Suppressor macrophage treated with lipopolysaccharide for 4 hours (primary cell): ENCODE measurements around the gene IL2RA.
A peak's percentile ranks its signal among the peaks of the same experiment; 100 is the strongest.
"Not testable (repeated sequence)": the region's sequence is repeated elsewhere in the genome, so short reads cannot be mapped to it uniquely, and the experiment has no call there.

ENCODE experiments used
- DNase-seq: peaks from one replicate; pipeline ENCODE4 v3.0.0-alpha.2; 2020

Gene IL2RA

DNA sequence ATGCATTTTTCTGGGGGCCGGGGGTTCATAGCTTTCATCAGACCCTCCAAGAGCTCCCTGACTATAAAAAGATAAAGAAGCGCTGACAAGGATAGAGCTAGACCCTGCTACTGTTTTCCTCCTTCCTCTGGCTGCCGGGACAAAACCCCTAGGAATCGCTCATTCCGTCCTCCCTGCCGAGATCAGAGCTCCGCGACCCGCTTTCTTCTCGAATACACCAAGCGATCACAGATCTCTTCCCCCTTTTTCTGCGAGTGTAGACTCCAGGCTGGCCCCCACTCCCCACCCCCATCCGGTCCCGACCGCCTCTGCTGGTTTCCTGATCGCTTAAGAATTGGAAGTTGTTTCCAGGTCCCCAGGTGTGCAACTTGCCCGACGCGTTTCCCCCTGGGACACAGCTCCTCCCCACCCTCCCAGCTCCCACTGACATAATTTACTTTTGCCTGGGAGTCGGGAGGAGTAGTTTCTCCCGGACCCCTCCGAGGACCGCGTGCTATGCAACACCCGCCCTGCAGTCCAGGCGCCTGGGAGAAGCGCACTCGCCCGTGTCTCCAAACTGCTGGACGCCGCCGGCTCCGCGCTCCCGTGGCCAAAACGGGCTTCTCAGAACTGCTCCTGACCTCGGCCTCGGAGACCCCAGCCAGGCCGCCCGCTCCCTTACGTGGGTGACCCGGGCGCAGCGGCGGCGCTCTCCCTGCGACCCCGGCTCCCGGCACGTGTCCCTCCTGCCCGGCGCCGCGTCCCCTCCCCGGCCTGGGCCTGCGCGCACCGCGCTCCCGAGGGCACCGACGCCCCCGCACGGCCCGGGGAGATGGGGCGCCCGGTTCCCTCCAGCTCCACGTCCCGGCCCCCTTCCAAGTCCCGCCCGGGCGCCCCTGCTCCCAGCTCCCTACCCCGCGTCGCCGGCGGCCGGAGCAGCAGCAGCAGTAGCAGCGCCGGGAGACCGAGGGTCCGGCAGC lies 85.4 kb downstream of the IL2RA start:
- DNase-seq = peak; percentile 60

DNA sequence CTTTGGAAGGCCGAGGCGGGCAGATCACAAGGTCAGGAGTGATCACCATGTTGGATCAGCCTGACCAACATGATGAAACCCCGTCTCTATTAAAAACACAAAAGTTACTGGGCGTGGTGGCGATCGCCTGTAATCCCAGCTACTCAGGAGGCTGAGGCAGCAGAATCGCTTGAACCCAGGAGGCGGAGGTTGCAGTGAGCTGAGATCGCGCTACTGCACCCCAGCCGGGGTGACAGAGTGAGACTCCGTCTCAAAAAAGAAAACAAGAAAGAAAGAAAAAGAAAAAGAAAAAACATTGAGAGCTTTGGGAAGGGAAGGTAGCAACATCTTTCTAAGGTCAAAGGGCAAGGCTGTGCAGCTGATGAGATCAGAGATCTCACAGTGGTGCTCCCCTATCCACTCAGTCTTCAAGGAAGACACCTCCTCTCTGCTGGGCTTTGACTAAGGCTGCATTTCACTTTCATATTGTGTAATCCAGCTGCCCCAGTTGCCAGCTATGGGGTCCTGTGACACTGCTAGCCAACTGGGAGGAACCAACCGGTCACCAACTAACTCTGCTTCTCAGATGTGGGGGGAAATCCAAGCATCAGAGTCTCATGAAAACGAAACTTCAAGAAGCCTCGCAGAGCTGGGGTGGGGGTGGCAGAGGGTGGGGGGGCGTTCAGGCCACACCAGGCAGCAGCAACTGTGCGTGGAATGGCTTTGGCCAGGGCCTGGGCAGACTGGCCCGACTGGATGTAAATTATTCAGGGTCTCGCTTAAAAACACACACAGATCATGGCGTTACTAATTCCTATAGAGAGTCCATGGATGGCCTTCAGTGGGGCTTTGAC lies 86.3 kb downstream of the IL2RA start:
- peak; percentile 98 for DNase-seq

DNA sequence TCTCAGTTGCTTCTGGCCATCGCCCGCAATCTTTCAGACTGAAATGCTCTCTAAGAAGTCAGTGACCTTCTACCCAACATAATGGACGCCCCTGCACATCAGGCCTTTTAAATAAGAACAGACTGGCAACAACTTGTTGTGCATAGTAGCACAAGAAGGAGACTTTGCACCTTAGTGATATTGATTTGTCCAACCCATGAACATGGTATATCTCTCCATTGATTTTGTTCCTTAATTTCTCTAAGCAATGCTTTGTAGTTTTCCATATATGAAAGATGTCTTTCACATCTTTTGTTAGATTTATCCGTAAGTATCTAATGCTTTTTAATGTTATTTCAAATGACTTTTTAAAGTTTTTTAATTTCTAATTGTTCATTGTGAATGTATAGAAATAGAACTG lies 89.1 kb downstream of the IL2RA start:
- DNase-seq = no peak

DNA sequence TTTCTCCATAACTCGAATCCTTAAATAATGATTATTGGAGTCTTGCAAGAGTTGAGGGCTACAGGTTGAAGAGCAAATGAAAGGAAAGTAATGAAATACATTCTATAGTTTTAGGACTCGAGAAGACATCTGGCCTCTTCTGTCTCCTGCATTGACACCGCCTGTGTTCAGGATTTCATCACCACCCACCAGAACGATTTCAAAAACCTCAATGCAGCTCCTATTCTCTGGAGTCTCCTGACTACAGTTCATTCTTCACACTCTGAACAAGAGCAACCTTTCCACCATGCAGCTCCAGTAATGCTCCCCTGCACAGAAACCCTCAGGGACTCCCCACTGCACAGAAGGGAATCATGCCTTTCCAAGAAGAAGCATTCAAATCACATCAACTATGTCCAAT lies 90.3 kb downstream of the IL2RA start:
- DNase-seq = no peak

DNA sequence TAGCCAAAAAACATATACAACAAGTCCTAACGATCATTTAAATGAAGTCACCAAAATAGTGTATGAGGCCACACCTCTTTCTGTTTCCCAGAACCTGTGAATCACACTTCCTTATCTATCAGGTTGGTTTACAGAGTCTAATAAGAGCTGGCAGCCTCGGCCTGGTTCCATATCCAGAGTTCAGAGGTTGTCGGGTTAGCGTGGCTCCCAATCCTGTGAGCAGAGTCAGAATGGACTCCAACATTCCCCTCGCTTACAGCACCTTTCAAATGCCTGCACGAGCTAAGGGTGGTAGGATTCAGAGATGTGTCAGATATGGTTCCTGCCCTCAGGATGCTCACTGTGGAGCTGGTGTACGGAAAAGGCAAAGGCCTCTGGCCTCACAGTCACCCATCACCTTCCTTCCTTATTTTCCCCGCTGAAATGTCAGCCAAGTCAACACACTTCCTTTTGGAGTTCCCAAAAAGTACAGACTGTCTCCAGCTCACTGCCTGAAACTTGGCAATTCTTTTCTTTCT lies 90.8 kb downstream of the IL2RA start:
- DNase-seq = peak; percentile 61

DNA sequence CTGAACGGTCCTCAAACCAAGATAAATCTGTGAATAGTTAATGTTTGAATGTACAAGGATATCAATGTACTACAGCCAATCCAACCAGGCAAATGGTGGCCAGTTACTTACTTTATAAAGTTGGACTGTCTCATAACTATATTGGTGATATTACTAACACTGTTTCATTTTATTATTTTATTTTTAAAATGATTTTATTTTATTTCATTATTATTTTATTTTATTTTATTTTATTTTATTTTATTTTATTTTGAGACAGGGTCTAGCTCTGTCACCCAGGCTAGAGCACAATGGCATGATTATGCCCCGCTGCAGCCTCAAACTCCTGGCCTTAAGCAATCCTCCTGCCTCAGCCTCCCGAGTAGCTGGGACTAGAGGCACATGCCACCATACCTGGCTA lies 91.6 kb downstream of the IL2RA start:
- DNase-seq = no peak

DNA sequence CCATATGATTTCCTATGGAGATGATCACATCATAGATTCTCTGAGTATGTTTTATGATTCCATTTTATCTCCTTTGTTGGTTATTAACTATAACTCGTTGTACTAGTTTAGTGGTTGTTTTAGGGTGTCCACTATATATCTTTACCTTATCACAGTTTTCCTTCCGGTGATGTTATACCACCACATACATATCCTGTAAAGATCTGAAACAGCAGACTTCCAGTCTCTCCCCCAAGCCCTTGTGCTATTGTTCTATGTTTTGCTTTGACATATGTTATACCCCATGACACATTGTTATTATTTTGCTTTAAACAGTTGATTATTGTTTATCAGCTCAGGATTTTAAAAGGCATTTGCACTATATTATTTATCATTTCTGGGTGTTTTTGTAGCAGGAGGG lies 92.1 kb downstream of the IL2RA start:
- no peak for DNase-seq

DNA sequence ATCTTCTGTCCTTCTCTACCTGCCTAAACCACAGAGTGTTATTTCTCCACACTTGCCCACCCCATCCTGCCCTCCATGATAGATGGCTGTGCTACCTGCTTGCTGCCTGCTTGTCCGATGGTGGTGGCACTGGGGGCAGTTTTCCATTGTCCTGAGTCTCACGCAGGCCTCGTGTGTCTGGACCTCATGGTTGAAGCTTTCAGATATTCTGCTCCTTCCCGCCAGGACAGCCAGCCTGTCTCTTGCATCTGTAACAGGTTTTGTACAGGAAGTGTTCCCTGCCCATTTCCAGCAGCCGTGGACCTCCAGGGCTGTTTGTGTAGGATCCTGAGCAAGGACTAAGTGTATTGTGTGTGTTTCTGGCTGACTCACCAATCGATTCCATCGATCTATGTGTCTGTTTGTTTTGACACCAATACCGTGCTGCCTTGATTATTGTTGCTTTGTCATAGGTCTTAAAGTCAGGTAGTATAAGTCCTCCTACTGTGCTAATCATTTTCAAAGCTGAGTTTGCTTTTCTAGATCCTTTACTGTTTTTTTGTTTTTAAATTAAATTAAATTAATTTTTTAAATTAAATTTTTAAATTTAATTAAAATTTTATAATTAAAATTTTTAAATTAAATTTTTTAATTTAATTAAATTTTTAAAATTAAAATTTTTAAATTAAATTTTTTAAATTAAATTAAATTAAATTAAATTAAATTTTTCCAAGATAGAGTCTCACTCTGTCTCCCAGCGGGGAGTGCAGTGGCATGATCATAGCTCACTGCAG lies 93.3 kb downstream of the IL2RA start:
- no peak for DNase-seq

DNA sequence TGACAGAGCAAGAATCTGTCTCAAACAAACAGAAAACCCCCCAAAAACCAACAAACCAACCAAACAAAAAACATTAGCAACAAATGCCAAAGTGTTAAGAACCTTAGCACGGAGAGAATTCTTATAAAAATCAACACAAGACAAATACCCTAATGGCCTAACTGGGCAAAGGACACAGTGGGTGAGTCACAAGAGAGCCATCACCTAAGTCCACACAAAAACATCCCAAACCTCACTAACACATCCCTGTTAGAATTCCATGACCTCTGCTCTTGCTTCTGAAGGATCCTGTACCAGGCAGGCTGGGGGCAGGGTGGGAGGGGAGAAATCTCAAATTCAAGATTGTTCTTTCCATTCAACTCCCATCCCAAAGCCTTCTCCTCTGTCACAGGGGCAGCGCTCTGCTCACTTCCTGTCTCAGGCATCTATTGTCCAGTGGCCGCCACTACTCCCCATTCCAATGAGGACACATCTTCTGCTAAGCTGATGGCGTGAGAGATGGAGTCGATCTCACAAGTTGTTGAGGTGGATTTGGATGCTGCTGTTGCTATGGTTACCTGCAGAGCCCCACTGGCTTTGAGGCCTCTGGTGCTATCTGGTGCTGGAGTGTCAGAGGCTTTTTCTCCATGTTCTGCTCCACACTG lies 94.0 kb downstream of the IL2RA start:
- DNase-seq = no peak

DNA sequence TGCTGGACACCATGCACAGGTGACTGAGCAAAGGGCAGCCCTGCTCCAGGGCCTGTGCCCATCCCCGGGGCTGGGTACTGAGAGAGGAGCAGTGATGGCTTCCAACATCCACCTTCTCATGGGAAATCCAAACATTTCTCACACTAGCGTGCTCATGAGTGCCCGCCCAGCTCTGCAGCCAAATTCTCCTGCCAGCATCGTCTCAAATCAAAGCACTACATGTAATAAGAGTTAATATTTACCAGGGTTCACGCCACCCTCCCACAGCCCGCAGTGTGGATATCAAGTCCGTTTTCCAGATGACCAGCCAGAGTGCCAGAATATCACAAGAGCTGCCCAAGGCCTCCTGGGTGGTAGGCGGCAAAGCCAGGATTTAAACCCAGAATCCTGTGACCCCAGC lies 96.9 kb downstream of the IL2RA start:
- no peak for DNase-seq

DNA sequence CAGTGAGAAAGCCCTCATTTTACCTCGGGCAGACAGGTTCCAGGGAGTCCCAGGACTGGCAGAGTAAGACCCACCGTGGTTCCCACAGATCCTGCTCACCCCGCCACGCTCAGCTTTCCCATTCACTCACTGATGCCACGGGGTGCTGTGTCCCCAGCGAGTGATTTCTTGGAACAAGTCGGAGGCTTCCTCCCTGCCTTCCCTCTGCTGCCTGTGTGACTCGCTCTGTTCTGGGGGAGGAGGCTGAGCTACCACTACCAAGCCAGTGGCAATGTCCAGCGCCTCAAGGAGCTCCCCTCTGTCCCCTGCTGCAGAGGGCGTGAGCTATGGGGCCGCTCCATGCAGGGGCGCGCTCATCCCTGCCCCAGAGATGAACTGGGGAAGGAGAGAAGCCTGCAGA lies 97.4 kb downstream of the IL2RA start:
- no peak for DNase-seq

DNA sequence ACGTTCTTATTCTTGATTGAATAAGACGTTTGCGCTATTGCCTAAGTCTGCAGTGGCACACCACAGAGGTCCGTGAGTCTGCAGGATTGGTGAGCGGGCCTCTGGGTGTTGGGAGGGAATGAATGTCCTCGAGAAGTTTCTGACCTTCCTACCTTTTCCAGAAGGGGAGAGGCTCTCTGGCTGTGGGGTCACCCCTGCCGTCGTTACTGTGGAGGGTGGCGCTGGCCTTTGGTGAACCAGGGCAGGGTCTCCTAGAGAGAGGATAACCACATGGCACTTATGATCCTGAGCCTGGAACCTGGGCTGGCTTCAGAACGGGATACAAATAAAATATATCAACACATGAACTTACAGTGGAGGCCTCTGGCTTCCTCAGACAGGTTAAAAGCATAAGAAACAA lies 98.6 kb downstream of the IL2RA start:
- DNase-seq = no peak

DNA sequence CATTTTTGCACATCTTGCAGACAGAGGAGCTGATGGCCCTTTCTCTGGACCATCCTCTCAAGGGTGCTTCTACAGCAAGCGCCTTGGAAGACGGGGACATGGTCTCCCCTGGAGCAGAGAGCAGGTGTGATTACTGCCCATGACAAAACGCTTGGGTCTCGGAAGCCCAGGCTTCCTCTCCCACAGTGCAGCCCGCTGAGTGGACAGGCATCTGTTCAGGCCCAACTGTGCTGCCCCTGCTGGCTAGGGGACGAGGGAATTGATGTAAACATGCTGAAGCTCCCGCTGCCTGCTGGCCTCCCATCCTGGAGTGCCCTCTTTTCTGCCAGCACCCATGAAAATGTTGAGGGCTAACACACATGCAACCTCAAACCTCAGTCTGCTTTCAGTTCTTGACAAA lies 99.1 kb downstream of the IL2RA start:
- no peak for DNase-seq

DNA sequence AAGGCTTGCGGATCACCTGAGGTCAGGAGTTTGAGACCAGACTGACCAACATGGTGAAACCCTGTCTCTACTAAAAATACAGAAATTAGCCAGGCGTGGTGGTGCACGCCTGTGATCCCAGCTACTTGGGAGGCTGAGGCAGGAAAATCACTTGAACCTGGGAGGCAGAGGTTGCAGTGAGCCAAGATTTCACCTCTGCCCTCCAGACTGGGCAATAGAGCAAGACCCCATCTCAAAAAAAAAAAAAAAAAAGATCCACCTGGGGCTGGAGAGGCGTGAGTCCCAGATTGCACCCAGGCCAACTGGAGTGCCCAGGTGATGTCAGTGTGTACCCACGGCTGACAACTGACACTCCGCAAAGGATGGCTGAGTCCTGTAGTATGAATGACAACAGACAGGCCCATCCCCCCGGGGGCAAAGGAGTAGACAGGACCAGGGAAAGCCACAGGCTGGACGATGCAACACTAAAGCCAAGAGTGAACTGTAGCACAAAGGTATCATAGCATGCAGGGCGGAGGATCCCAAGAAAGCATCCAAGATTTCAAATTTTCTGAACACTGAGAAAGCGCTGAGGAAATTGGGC lies 99.7 kb downstream of the IL2RA start:
- not testable (repeated sequence) for DNase-seq

DNA sequence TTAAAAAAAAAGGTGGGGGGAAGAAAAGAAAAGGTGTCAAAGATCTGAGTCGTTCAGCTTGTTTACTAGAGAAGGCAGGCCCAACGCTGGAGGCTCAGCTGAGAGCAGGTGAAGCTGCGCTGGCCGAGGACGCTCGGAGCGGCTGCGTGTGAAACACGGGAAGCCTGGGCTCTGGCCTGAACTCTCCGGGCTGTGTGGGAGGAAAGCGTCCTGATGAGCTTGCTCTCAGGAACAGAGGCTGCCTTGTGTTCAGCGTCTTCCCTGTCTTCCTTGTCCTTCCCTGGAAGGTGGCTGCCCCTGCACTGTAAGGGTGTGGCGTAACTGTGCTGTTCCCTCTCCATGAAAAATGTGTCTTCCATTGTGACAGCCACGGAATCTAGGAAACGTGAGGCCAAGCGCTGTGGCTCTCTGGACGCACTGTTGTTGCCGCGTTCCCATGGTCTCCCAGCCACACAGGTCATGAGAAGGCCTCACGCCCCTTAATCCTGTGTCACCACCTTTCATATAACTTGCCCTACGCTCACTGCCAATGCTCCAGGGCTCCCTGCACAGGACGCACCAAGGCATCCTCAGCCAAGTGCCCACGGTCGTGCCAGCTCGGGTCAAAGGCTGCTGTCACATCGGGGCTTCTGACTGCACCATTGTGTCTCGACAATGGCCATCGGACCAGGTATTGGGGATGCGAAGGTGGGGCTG lies 100.6 kb downstream of the IL2RA start:
- DNase-seq = no peak

DNA sequence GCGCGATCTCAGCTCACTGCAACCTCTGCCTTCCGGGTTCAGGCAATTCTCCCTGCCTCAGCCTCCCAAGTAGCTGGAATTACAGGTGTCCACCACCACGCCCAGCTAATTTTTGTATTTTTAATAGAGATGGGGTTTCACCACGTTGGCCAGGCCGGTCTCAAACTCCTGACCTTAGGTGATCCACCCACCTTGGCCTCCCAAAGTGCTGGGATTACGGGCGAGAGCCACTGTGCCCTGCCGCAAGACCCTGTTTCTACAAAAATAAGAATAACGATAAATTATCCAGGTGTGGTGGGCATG lies 101.2 kb downstream of the IL2RA start:
- not testable (repeated sequence) for DNase-seq
